B cell (primary cell): ENCODE data around the gene DKK2. TPM values are rescaled to one million over a fixed set of nuclear protein-coding genes. Genes with fewer than 3 reads are reported as not detected.

ENCODE experiments used
- ATAC-seq: fragments of 200-7000 bp; cut with Tn5 transposase; one replicate; pipeline ENCODE4 v1.10.0; 2021; ENCODE audit warnings: low read depth, mild to moderate bottlenecking, moderate number of reproducible peaks, moderate library complexity
- CTCF ChIA-PET: fragments of 350-600 bp; sonication (Branson Sonifier 250); formaldehyde crosslinking; loops from one replicate; lab custom pipeline; 2021; ENCODE audit warnings: antibody characterized with exemption, inconsistent platforms; lab: Charles Lee
- POLR2A ChIA-PET: fragments of 350-600 bp; sonication (Branson Sonifier 250); formaldehyde crosslinking; loops from one replicate; lab custom pipeline; 2021; ENCODE audit warnings: antibody characterized with exemption; lab: Charles Lee
- DNase-seq: peaks from one replicate; pipeline ENCODE4 v3.0.0; 2013
- H2AFZ ChIP-seq: 2 replicates; pipeline ENCODE4 v1.6.1; 2012; ENCODE audit warnings: mild to moderate bottlenecking, low read depth, low read length; ENCODE audit not compliant: insufficient read depth, poor library complexity, severe bottlenecking
- H3K27ac ChIP-seq, 2 donors: 1 replicate in 1 of 2; 2 replicates in 1 of 2; pipeline ENCODE4 v1.5.1; 2012 to 2013; ENCODE audit warnings: low read length in 2 of 2, mild to moderate bottlenecking in 2 of 2, moderate library complexity in 1 of 2
- H3K27me3 ChIP-seq, 4 experiments: fragments of 200-600 bp in 1 of 4; sonication (generic) in 1 of 4; replicated peaks in 1 of 4; 1 replicate in 2 of 4; 2 replicates in 2 of 4; pipeline versions ENCODE4 v1.6.1 to v1.7.0; 2013 to 2016; ENCODE audit warnings: low read length in 3 of 4, mild to moderate bottlenecking in 2 of 4, mixed read lengths in 1 of 4, moderate library complexity in 1 of 4; ENCODE audit not compliant: insufficient read depth in 4 of 4, control insufficient read depth in 3 of 4; ENCODE audit errors: control extremely low read depth in 1 of 4
- H3K36me3 ChIP-seq, 2 experiments: replicated peaks in 1 of 2; 1 replicate in 1 of 2; 2 replicates in 1 of 2; pipeline versions ENCODE4 v1.6.1 to v1.7.1; 2013; ENCODE audit warnings: low read length in 1 of 2; ENCODE audit not compliant: insufficient read depth in 2 of 2, control insufficient read depth in 1 of 2; ENCODE audit errors: control extremely low read depth in 1 of 2, extremely low read depth in 1 of 2
- H3K4me1 ChIP-seq, 2 donors: fragments of 200-600 bp in 1 of 2; sonication (generic) in 1 of 2; 1 replicate in 1 of 2; 2 replicates in 1 of 2; pipeline versions ENCODE4 v1.5.1 to v1.6.1; 2013 to 2017; ENCODE audit warnings: low read length in 2 of 2; ENCODE audit not compliant: control insufficient read depth in 2 of 2, insufficient read depth in 2 of 2
- H3K4me2 ChIP-seq: replicated peaks from 2 replicates; pipeline ENCODE3; 2012; ENCODE audit warnings: mild to moderate bottlenecking, low read depth, low read length; ENCODE audit not compliant: poor library complexity, severe bottlenecking
- H3K4me3 ChIP-seq, 5 experiments: fragments of 200-600 bp in 1 of 5; sonication (generic) in 1 of 5; 1 replicate in 3 of 5; 2 replicates in 2 of 5; pipeline versions ENCODE4 v1.5.1 to v1.7.0; 2011 to 2016; ENCODE audit warnings: low read length in 4 of 5, mild to moderate bottlenecking in 4 of 5, low read depth in 2 of 5, control low read depth in 1 of 5, moderate library complexity in 1 of 5; ENCODE audit not compliant: insufficient read depth in 1 of 5; ENCODE audit errors: control extremely low read depth in 1 of 5, extremely low read depth in 1 of 5
- H3K79me2 ChIP-seq: fragments of 200-600 bp; sonication (generic); one replicate; pipeline ENCODE4 v1.6.0; 2016; ENCODE audit warnings: low read length; ENCODE audit not compliant: control insufficient read depth, insufficient read depth
- H3K9ac ChIP-seq: fragments of 200-600 bp; sonication (generic); 2 replicates; pipeline ENCODE4 v1.6.1; 2017; ENCODE audit warnings: mild to moderate bottlenecking, low read length, moderate library complexity
- H3K9me3 ChIP-seq, 3 donors: one replicate each; pipeline versions ENCODE4 v1.6.1 to v1.7.1; 2013; ENCODE audit warnings: low read length in 2 of 3; ENCODE audit not compliant: control insufficient read depth in 2 of 3, insufficient read depth in 1 of 3; ENCODE audit errors: control extremely low read depth in 1 of 3
- H4K20me1 ChIP-seq: 2 replicates; pipeline ENCODE4 v1.6.0; 2012; ENCODE audit warnings: mild to moderate bottlenecking, low read length; ENCODE audit not compliant: insufficient read depth, control insufficient read depth, poor library complexity, severe bottlenecking
- H3K27ac Mint-ChIP-seq: one replicate; pipeline ENCODE4 v1.8.0; 2021; ENCODE audit warnings: mixed read lengths
- H3K27me3 Mint-ChIP-seq: one replicate; pipeline ENCODE4 v1.8.0; 2021; ENCODE audit warnings: mixed read lengths
- H3K4me1 Mint-ChIP-seq: one replicate; pipeline ENCODE4 v1.8.0; 2021; ENCODE audit warnings: mixed read lengths
- H3K4me3 Mint-ChIP-seq: one replicate; pipeline ENCODE4 v1.8.0; 2021; ENCODE audit warnings: mixed read lengths
- H3K9me3 Mint-ChIP-seq: one replicate; pipeline ENCODE4 v1.8.0; 2022; ENCODE audit warnings: mixed read lengths; ENCODE audit not compliant: insufficient read depth
- CTCF ChIP-seq: fragments of 200-600 bp; IDR thresholded peaks from one replicate; pipeline ENCODE4 v1.8.0; 2022; ENCODE audit warnings: antibody characterized with exemption, mild to moderate bottlenecking
- EZH2 ChIP-seq: IDR thresholded peaks from 2 replicates; pipeline ENCODE4 v1.6.1; 2012; ENCODE audit warnings: borderline replicate concordance, low read depth, mild to moderate bottlenecking, moderate library complexity, low read length; ENCODE audit not compliant: insufficient read depth, poor library complexity, severe bottlenecking
- WGBS: methylation state at CpG from one replicate; pipeline ENCODE4 v1.1.5; 2013; ENCODE audit warnings: missing lambda C conversion rate; ENCODE audit not compliant: insufficient coverage; 5-methylcytosine and 5-hydroxymethylcytosine counted together
- intact Hi-C: fragments of 100-400 bp; cut with micrococcal nuclease; formaldehyde crosslinking; loops from one replicate; pipeline ENCODE4 v1.10.0; 2022
- polyA plus RNA-seq: library from polyadenylated mRNA; depleted of rRNA; stranded (reverse); fragments of >200 nt; gene quantifications from 2 replicates; pipeline ENCODE4 v1.2.3, GENCODE V29; 2012
- total RNA-seq, 2 donors: library from RNA; stranded (reverse); fragments of 120-200 nt in 1 of 2; gene quantifications; 1 replicate in 1 of 2; 2 replicates in 1 of 2; pipeline versions ENCODE4 v1.2.3 to v1.2.4, GENCODE V29; 2013 to 2022

DKK2 gene
- total and polyA plus RNA-seq, 2 donors (not counting 1 experiment from before 2014, with no cell fraction given): not detected

- ChIA-PET CTCF (no interaction called here), POLR2A (no interaction called here)
- H3K4me2 ChIP-seq: no peak overlapping the region
- H3K27me3 Mint-ChIP-seq: no peaks in the 10 kb centered on the region
- H2AFZ ChIP-seq: no peak overlapping the region
- H3K9me3 ChIP-seq: peaks cover 0 to 11% (median 0%) of the 10 kb centered on the region in 3 donors
- H3K4me1 Mint-ChIP-seq: no peaks in the 10 kb centered on the region
- ATAC-seq: no peak
- no peaks in the 10 kb centered on the region for H3K27me3 ChIP-seq
- H3K36me3 ChIP-seq: no peaks in the 10 kb centered on the region
- no peaks in the 10 kb centered on the region for H4K20me1 ChIP-seq
- H3K4me3 ChIP-seq: no peak overlapping the region
- no peak for DNase-seq
- no peaks in the 10 kb centered on the region for H3K9me3 Mint-ChIP-seq
- H3K9ac ChIP-seq: no peak overlapping the region
- no peak overlapping the region for H3K4me3 Mint-ChIP-seq
- TF ChIP-seq EZH2 (no peak), CTCF (no peak)
- no peak overlapping the region for H3K27ac ChIP-seq
- H3K27ac Mint-ChIP-seq: no peak overlapping the region
- no peaks in the 10 kb centered on the region for H3K79me2 ChIP-seq
- WGBS: 96% methylated on average over 8 of the region's 8 CpGs
- intact Hi-C loops: no loop called here
- H3K4me1 ChIP-seq: no peaks in the 10 kb centered on the region
Observed at GRCh38 chr4:106893395-106893881, 142.7 kb downstream of the DKK2 start.

- no peaks in the 10 kb centered on the region for H3K27me3 Mint-ChIP-seq
- H2AFZ ChIP-seq: no peak overlapping the region
- H3K36me3 ChIP-seq: no peaks in the 10 kb centered on the region
- H3K27ac ChIP-seq: no peak overlapping the region
- DNase-seq: no peak
- no peak overlapping the region for H3K9ac ChIP-seq
- H3K4me3 ChIP-seq: no peak overlapping the region
- H3K79me2 ChIP-seq: no peaks in the 10 kb centered on the region
- POLR2A ChIA-PET: no interaction called here
- H3K9me3 Mint-ChIP-seq: no peaks in the 10 kb centered on the region
- no peaks in the 10 kb centered on the region for H3K4me1 ChIP-seq
- peaks cover 0 to 11% (median 0%) of the 10 kb centered on the region in 3 donors for H3K9me3 ChIP-seq
- no peak for ATAC-seq
- no peak overlapping the region for H3K4me3 Mint-ChIP-seq
- 81% methylated on average over 4 of the region's 6 CpGs for WGBS
- TF ChIP-seq EZH2 (no peak), CTCF (no peak)
- no peaks in the 10 kb centered on the region for H4K20me1 ChIP-seq
- intact Hi-C loops: no loop called here
- CTCF ChIA-PET: no interaction called here
- H3K4me1 Mint-ChIP-seq: no peaks in the 10 kb centered on the region
- H3K4me2 ChIP-seq: no peak overlapping the region
- H3K27me3 ChIP-seq: no peaks in the 10 kb centered on the region
- no peak overlapping the region for H3K27ac Mint-ChIP-seq
Observed at GRCh38 chr4:106892786-106893185, 143.3 kb downstream of the DKK2 start.
